ENCODE data around the gene SLC9A3.
"Not testable (repeated sequence)": the region's sequence is repeated elsewhere in the genome, so short reads cannot be mapped to it uniquely, and the experiment has no call there.

The SLC9A3 gene

GRCh38 chr5:523441-524222 lies 617 bp downstream of the SLC9A3 start:
- no peak for DNase-seq

GRCh38 chr5:522899-523440 lies 1.3 kb downstream of the SLC9A3 start:
- DNase-seq = no peak

- no peak for DNase-seq
Measured at GRCh38 chr5:522116-522515, 2.1 kb downstream of the SLC9A3 start.

GRCh38 chr5:521680-522079 lies 2.6 kb downstream of the SLC9A3 start:
- DNase-seq = no peak

GRCh38 chr5:520850-521226 lies 3.4 kb downstream of the SLC9A3 start:
- DNase-seq = no peak

- no peak for DNase-seq
Measured at GRCh38 chr5:520196-520849, 3.9 kb downstream of the SLC9A3 start.

GRCh38 chr5:518721-519120 lies 5.5 kb downstream of the SLC9A3 start:
- no peak for DNase-seq

- DNase-seq = no peak
Measured at GRCh38 chr5:517535-518100, 6.6 kb downstream of the SLC9A3 start.

- DNase-seq = no peak
Measured at GRCh38 chr5:516980-517379, 7.3 kb downstream of the SLC9A3 start.

GRCh38 chr5:516338-516925 lies 7.8 kb downstream of the SLC9A3 start:
- DNase-seq = peak; percentile 32 to 57

GRCh38 chr5:515273-515836 lies 8.9 kb downstream of the SLC9A3 start:
- DNase-seq = no peak

- no peak for DNase-seq
Measured at GRCh38 chr5:514673-515072, 9.6 kb downstream of the SLC9A3 start.

- no peak for DNase-seq
Measured at GRCh38 chr5:514101-514485, 10.2 kb downstream of the SLC9A3 start.

- no peak for DNase-seq
Measured at GRCh38 chr5:513216-514100, 10.8 kb downstream of the SLC9A3 start.

GRCh38 chr5:511476-511875 lies 12.8 kb downstream of the SLC9A3 start:
- no peak for DNase-seq

GRCh38 chr5:510521-510920 lies 13.7 kb downstream of the SLC9A3 start:
- no peak for DNase-seq

- DNase-seq = no peak
Measured at GRCh38 chr5:509611-510185, 14.6 kb downstream of the SLC9A3 start.

GRCh38 chr5:507986-508575 lies 16.2 kb downstream of the SLC9A3 start:
- DNase-seq = not testable (repeated sequence)

- DNase-seq = no peak
Measured at GRCh38 chr5:505951-506525, 18.2 kb downstream of the SLC9A3 start.

- no peak for DNase-seq
Measured at GRCh38 chr5:504326-505154, 19.7 kb downstream of the SLC9A3 start.

All from cerebellar nuclear complex (tissue), 1 donor.